ENCODE measurements around the gene TTC31. TPM values are rescaled to one million over a fixed set of nuclear protein-coding genes. Genes with fewer than 3 reads are reported as not detected.

TTC31 gene
- total and polyA plus RNA-seq, 2 donors (not counting 1 experiment from before 2014, with no cell fraction given), result 68.5 to 72.3 TPM

- Mint-ChIP-seq H3K27ac (no peak overlapping the region), H3K4me1 (peaks cover 38% of the 10 kb centered on the region), H3K4me3 (no peak overlapping the region), H3K27me3 (no peaks in the 10 kb centered on the region), H3K9me3 (ENCODE audit: insufficient read depth) (no peaks in the 10 kb centered on the region)
- 95% methylated on average over 2 of the region's 4 CpGs for WGBS (ENCODE audit: insufficient coverage)
- Histone ChIP-seq H3K4me3 (ENCODE audit: control extremely low read depth in 1 of 5, extremely low read depth in 1 of 5, insufficient read depth in 1 of 5, low read depth in 2 of 5, low read length in 4 of 5) (no peak overlapping the region), H3K27ac (ENCODE audit: low read length in 2 of 2) (no peak overlapping the region), H3K27me3 (replicated peaks in 1 of 4; ENCODE audit: control extremely low read depth in 1 of 4, control insufficient read depth in 3 of 4, insufficient read depth in 4 of 4, low read length in 3 of 4) (no peaks in the 10 kb centered on the region), H2AFZ (ENCODE audit: insufficient read depth, low read depth, low read length, poor library complexity, severe bottlenecking) (no peak overlapping the region), H3K4me2 (replicated peaks; ENCODE audit: low read depth, low read length, poor library complexity, severe bottlenecking) (no peak overlapping the region), H3K9me3 (ENCODE audit: control extremely low read depth in 1 of 3, control insufficient read depth in 2 of 3, insufficient read depth in 1 of 3, low read length in 2 of 3) (no peaks in the 10 kb centered on the region), H3K79me2 (ENCODE audit: control insufficient read depth, insufficient read depth, low read length) (peaks cover 30% of the 10 kb centered on the region), H3K9ac (ENCODE audit: low read length) (no peak overlapping the region), H3K4me1 (ENCODE audit: control insufficient read depth in 2 of 2, insufficient read depth in 2 of 2, low read length in 2 of 2) (peaks cover 27 to 37% of the 10 kb centered on the region in 2 donors), H4K20me1 (ENCODE audit: control insufficient read depth, insufficient read depth, low read length, poor library complexity, severe bottlenecking) (peaks cover under 1% of the 10 kb centered on the region), H3K36me3 (replicated peaks in 1 of 2; ENCODE audit: control extremely low read depth in 1 of 2, control insufficient read depth in 1 of 2, extremely low read depth in 1 of 2, insufficient read depth in 2 of 2, low read length in 1 of 2) (peaks cover 0 to 20% of the 10 kb centered on the region in 2 experiments)
- ChIA-PET POLR2A (no interaction called here), CTCF (interaction anchor here (1.2 to 9.6 kb wide), 5 partner anchors 11 to 159 kb away, joined by 3 to 71 read pairs (median 6); partner anchors contain the start of genes CCDC142, PCGF1 and TTC31)
- no peak for TF ChIP-seq CTCF (IDR thresholded peaks at IDR 0.05)
- no peak for TF ChIP-seq EZH2 (IDR thresholded peaks at IDR 0.05; ENCODE audit: borderline replicate concordance, insufficient read depth, low read depth, low read length, poor library complexity, severe bottlenecking)
- no peak for ATAC-seq (ENCODE audit: low read depth)
- no peak for DNase-seq
- intact Hi-C loops (cut with micrococcal nuclease), result loop anchor here (5.0 kb wide), 1 partner anchor 36 kb away; the partner anchor contains the start of gene LBX2
Measured at GRCh38 chr2:74533464-74533863, 50.6 kb downstream of the TTC31 start.

GRCh38 chr2:74534411-74534810 lies 51.5 kb downstream of the TTC31 start:
- WGBS (ENCODE audit: insufficient coverage), result 97% methylated on average over 11 of the region's 12 CpGs
- ChIA-PET POLR2A (no interaction called here), CTCF (interaction anchor here (1.2 to 9.6 kb wide), 3 partner anchors 11 to 53 kb away, joined by 3 to 71 read pairs (median 6); partner anchors contain the start of genes CCDC142 and TTC31)
- intact Hi-C loops (cut with micrococcal nuclease), result loop anchor here (5.0 kb wide), 1 partner anchor 37 kb away; the partner anchor contains the start of gene LBX2
- TF ChIP-seq EZH2 (IDR thresholded peaks at IDR 0.05; ENCODE audit: borderline replicate concordance, insufficient read depth, low read depth, low read length, poor library complexity, severe bottlenecking) (no peak), CTCF (IDR thresholded peaks at IDR 0.05) (no peak)
- no peak overlapping the region for H2AFZ ChIP-seq (ENCODE audit: insufficient read depth, low read depth, low read length, poor library complexity, severe bottlenecking)
- H3K36me3 ChIP-seq (replicated peaks in 1 of 2; ENCODE audit: control extremely low read depth in 1 of 2, control insufficient read depth in 1 of 2, extremely low read depth in 1 of 2, insufficient read depth in 2 of 2, low read length in 1 of 2), result peaks cover 0 to 20% of the 10 kb centered on the region in 2 experiments
- peaks cover 22% of the 10 kb centered on the region for H3K79me2 ChIP-seq (ENCODE audit: control insufficient read depth, insufficient read depth, low read length)
- no peaks in the 10 kb centered on the region for H4K20me1 ChIP-seq (ENCODE audit: control insufficient read depth, insufficient read depth, low read length, poor library complexity, severe bottlenecking)
- no peak overlapping the region for H3K4me3 Mint-ChIP-seq
- ATAC-seq (ENCODE audit: low read depth), result no peak
- no peaks in the 10 kb centered on the region for H3K27me3 Mint-ChIP-seq
- no peak overlapping the region for H3K4me3 ChIP-seq (ENCODE audit: control extremely low read depth in 1 of 5, extremely low read depth in 1 of 5, insufficient read depth in 1 of 5, low read depth in 2 of 5, low read length in 4 of 5)
- H3K4me1 ChIP-seq (ENCODE audit: control insufficient read depth in 2 of 2, insufficient read depth in 2 of 2, low read length in 2 of 2), result peaks cover 30 to 39% of the 10 kb centered on the region in 2 donors
- H3K4me1 Mint-ChIP-seq, result peaks cover 41% of the 10 kb centered on the region
- no peak overlapping the region for H3K9ac ChIP-seq (ENCODE audit: low read length)
- no peak overlapping the region for H3K27ac Mint-ChIP-seq
- DNase-seq, result no peak
- H3K9me3 ChIP-seq (ENCODE audit: control extremely low read depth in 1 of 3, control insufficient read depth in 2 of 3, insufficient read depth in 1 of 3, low read length in 2 of 3), result no peaks in the 10 kb centered on the region
- no peaks in the 10 kb centered on the region for H3K9me3 Mint-ChIP-seq (ENCODE audit: insufficient read depth)
- no peak overlapping the region for H3K27ac ChIP-seq (ENCODE audit: low read length in 2 of 2)
- H3K27me3 ChIP-seq (replicated peaks in 1 of 4; ENCODE audit: control extremely low read depth in 1 of 4, control insufficient read depth in 3 of 4, insufficient read depth in 4 of 4, low read length in 3 of 4), result no peaks in the 10 kb centered on the region
- no peak overlapping the region for H3K4me2 ChIP-seq (replicated peaks; ENCODE audit: low read depth, low read length, poor library complexity, severe bottlenecking)
